ENCODE data around the gene MSMP.

MSMP gene

GRCh38 chr9:35793461-35793860 lies 39.4 kb upstream of the MSMP start:
- H3K9me3 ChIP-seq (ENCODE audit: insufficient read depth, low read length): no peaks in the 10 kb centered on the region
- H3K79me2 ChIP-seq (ENCODE audit: insufficient read depth, low read length): no peaks in the 10 kb centered on the region
- H3K27me3 ChIP-seq (ENCODE audit: low read length): no peaks in the 10 kb centered on the region
- no peak overlapping the region for H3K4me3 ChIP-seq (ENCODE audit: insufficient read depth, low read length, poor library complexity, severe bottlenecking)
- TF ChIP-seq EZH2phosphoT487 (conservative IDR thresholded peaks at IDR 0.05; ENCODE audit: low read length): no peak
- no peak for TF ChIP-seq CTCF (IDR thresholded peaks at IDR 0.05; ENCODE audit: insufficient read depth, low read length, poor library complexity, severe bottlenecking)
- no peak overlapping the region for H3K4me2 ChIP-seq (ENCODE audit: low read depth, low read length, poor library complexity, severe bottlenecking)
- no peaks in the 10 kb centered on the region for H3K36me3 ChIP-seq (ENCODE audit: low read length)
- no peak overlapping the region for H3K27ac ChIP-seq (ENCODE audit: low read depth, low read length)
- H3F3A ChIP-seq (ENCODE audit: insufficient read depth): no peaks in the 10 kb centered on the region
- no peak overlapping the region for H3K9ac ChIP-seq (ENCODE audit: low read length)
- no peaks in the 10 kb centered on the region for H4K20me1 ChIP-seq (ENCODE audit: low read depth, low read length)
- no peak overlapping the region for H2AFZ ChIP-seq (ENCODE audit: low read depth, low read length, severe bottlenecking)
- no peaks in the 10 kb centered on the region for H3K9me2 ChIP-seq (replicated peaks; ENCODE audit: insufficient read depth, low read length)

- TF ChIP-seq CTCF (IDR thresholded peaks at IDR 0.05; ENCODE audit: insufficient read depth, low read length, poor library complexity, severe bottlenecking) (no peak), EZH2phosphoT487 (conservative IDR thresholded peaks at IDR 0.05; ENCODE audit: low read length) (no peak)
- no peaks in the 10 kb centered on the region for H4K20me1 ChIP-seq (ENCODE audit: low read depth, low read length)
These were observed 38.8 kb upstream of the MSMP start for GRCh38 chr9:35792826-35793225.

DNA sequence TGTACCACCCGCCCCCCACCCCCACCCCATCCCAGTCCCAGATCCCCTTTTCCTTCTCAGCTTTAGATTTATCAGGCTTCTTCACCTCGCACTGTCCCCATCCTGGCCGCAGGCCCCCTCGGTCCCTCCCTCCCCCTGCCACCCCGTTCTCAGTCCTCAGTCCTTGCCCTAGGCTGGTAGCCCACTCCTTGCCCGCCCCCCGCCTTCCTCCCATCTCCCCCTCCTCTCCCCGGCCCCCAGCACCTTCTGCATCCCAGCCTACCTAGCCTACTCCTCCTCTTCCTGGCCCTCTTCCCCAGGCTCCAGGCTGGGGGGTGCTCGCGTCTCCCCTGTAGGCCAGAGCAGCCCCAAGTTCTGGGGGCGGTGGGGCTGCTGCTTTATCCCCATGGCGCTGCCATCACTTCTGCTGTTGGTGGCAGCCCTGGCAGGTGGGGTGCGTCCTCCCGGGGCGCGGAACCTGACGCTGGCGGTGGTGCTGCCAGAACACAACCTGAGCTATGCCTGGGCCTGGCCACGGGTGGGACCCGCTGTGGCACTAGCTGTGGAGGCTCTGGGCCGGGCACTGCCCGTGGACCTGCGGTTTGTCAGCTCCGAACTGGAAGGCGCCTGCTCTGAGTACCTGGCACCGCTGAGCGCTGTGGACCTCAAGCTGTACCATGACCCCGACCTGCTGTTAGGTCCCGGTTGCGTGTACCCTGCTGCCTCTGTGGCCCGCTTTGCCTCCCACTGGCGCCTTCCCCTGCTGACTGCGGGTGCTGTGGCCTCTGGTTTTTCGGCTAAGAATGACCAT lies 38.1 kb upstream of the MSMP start:
- Histone ChIP-seq H4K20me1 (ENCODE audit: low read depth, low read length) (no peaks in the 10 kb centered on the region), H3K27ac (ENCODE audit: low read depth, low read length) (no peak overlapping the region), H3K9me3 (ENCODE audit: insufficient read depth, low read length) (no peaks in the 10 kb centered on the region), H3K4me3 (ENCODE audit: insufficient read depth, low read length, poor library complexity, severe bottlenecking) (no peak overlapping the region), H3K36me3 (ENCODE audit: low read length) (no peaks in the 10 kb centered on the region), H3K79me2 (ENCODE audit: insufficient read depth, low read length) (no peaks in the 10 kb centered on the region), H3K9ac (ENCODE audit: low read length) (no peak overlapping the region), H2AFZ (ENCODE audit: low read depth, low read length, severe bottlenecking) (no peak overlapping the region), H3F3A (ENCODE audit: insufficient read depth) (no peaks in the 10 kb centered on the region), H3K9me2 (replicated peaks; ENCODE audit: insufficient read depth, low read length) (no peaks in the 10 kb centered on the region), H3K4me2 (ENCODE audit: low read depth, low read length, poor library complexity, severe bottlenecking) (no peak overlapping the region), H3K27me3 (ENCODE audit: low read length) (no peaks in the 10 kb centered on the region)
- no peak for TF ChIP-seq EZH2phosphoT487 (conservative IDR thresholded peaks at IDR 0.05; ENCODE audit: low read length)
- TF ChIP-seq CTCF (IDR thresholded peaks at IDR 0.05; ENCODE audit: insufficient read depth, low read length, poor library complexity, severe bottlenecking): no peak

More at GRCh38 chr9:35792826-35793225, 38.8 kb upstream of the MSMP start:
- Histone ChIP-seq H3K27ac (ENCODE audit: low read depth, low read length) (no peak overlapping the region), H3K9me3 (ENCODE audit: insufficient read depth, low read length) (no peaks in the 10 kb centered on the region), H2AFZ (ENCODE audit: low read depth, low read length, severe bottlenecking) (no peak overlapping the region), H3K9me2 (replicated peaks; ENCODE audit: insufficient read depth, low read length) (no peaks in the 10 kb centered on the region), H3K9ac (ENCODE audit: low read length) (no peak overlapping the region), H3K27me3 (ENCODE audit: low read length) (no peaks in the 10 kb centered on the region), H3K36me3 (ENCODE audit: low read length) (no peaks in the 10 kb centered on the region), H3F3A (ENCODE audit: insufficient read depth) (no peaks in the 10 kb centered on the region), H3K4me2 (ENCODE audit: low read depth, low read length, poor library complexity, severe bottlenecking) (no peak overlapping the region), H3K4me3 (ENCODE audit: insufficient read depth, low read length, poor library complexity, severe bottlenecking) (no peak overlapping the region), H3K79me2 (ENCODE audit: insufficient read depth, low read length) (no peaks in the 10 kb centered on the region)
